GM21786 (cell line): ENCODE results near the gene PGAP6.
"Not testable (repeated sequence)": the region's sequence is repeated elsewhere in the genome, so short reads cannot be mapped to it uniquely, and the experiment has no call there.

Experiments used
- ATAC-seq: cut with Tn5 transposase; IDR thresholded peaks from one replicate; pipeline ENCODE4 v1.9.1; 2021; ENCODE audit not compliant: unreplicated experiment

The PGAP6 gene

DNA sequence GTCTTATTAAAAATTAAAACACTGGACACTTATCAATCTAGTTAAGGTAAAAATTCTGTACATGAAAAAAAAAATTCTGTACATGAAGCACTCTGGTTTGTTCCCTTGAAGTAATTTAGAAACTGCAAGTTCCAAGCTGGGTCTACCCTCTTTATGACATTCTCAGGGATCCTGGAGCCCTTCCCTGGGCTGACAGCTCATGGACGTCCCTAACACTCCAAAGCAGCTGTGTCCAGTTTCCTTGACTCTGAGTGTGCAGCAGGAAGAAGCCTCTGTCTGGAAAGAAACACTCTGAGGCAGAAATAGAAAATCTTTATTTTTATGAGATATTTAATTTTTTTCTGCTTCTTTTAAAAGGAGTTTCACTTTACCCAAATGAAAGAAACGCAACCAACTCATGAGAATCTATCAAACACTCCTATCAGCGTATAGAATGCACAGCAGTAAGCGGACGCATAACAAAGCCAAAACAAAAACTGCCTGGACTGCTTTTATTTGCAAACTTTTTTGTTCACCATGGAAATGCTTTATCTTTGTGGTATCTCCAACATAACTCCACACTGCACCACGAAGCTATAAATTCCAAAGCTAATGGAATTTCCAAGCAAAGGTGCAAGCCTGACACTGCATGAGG is 50.5 kb downstream of the PGAP6 start:
- ATAC-seq, result not testable (repeated sequence)

DNA sequence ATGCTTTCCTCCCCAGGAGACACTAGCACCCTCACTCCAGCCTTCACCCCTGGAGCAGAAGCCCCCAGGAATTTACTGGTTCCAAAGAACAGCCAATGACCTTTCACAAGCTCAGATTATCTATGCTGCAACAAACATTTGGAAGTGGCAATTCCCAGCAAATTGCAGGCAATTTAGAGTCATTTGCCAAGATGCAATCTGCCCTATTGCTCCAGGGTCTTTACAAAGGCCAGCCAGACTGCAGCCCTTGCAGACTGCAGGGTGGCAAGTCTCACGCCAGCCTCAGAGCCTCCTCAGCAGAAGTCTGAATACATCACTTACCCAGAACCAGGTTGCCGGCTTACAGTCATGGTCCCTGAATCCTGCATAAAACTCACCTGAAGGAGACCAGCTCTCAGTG is 51.0 kb downstream of the PGAP6 start:
- ATAC-seq, result no peak

DNA sequence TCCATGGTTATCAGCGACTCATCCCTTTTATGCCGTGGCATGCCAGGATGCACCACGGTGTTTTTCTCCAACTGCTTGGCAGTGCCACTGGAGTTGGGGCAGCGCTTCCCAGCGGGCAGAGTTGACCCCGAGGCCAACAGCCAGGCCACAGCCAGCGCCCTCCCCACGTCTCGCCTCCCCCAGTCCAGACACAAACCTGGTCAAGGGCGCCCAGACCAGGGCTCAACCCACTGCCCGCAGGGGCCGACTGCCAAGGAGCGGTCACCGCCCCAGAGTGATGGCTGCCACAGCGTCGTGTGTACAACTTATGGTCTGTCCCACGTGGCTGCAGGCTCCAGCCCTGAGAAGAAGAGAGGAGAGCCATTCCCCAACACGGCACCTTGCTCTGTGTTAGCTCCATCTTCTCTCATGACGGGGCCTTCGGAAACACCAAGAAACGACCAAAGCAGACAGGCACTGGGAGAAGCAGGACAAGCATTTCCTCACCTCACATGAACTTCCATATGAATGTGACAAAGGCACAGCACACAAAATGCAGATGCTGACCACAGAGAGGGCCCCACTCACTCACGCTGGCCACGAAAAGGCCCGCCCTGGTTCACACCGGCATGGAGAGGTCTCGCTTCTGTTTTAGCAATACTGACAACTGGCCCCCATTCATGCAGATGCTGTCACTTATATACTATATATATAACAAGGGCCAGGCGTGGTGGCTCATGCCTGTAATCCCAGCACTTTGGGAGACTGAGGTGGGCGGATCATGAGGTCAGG is 56.2 kb downstream of the PGAP6 start:
- ATAC-seq, result no peak

DNA sequence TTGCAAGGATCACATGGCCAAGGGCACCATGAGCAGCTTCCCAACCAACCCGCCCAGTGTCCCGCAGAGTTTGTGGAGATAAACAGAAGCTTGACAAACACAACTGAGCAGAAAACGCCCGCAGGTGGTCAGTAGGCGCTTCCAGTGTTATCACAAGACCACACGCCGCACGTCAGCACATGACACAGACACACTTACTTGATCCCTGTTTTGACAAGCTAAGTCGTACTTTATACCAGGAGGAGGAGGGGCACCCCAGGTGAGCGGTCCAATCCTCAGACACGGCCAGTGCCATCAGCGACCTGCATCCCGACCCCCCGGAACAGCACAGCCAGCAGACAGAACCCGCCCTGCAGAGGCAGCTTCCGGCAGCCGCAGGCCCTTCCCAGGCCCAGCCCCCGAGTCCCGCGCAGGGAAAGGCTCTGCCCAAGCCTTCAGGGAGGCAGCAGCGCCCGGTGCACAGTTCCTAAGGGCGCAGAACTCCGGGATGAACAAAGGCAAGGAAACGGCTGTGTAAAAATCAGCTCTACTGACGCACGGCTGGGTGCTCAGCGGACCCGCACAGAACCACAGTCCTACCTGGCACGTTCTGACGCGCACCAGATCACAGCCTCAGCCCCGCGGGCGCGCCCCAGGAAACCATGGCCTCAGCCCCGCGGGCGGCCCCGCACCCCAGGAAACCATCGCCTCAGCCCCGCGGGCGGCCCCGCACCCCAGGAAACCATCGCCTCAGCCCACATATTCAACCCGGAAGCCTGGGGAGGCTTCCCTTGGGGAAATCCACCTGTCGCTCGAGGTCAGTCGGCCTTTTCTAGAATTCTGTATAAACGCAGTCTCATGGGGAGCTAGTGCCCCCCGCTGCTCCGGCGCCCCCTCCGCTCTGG is 57.1 kb downstream of the PGAP6 start:
- no peak for ATAC-seq

DNA sequence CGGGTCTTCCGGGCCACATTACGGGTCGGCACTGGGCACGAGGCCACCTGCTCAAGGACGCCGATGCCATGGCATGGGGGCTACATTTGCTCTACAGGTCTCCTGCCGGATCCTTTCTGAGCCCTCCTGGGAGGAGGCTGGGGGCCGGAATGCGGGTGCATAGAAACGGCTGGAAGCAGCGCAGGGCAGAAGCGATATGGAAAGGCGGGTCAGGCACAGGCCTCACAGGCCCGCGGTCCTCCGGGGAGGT is 57.7 kb downstream of the PGAP6 start:
- no peak for ATAC-seq

DNA sequence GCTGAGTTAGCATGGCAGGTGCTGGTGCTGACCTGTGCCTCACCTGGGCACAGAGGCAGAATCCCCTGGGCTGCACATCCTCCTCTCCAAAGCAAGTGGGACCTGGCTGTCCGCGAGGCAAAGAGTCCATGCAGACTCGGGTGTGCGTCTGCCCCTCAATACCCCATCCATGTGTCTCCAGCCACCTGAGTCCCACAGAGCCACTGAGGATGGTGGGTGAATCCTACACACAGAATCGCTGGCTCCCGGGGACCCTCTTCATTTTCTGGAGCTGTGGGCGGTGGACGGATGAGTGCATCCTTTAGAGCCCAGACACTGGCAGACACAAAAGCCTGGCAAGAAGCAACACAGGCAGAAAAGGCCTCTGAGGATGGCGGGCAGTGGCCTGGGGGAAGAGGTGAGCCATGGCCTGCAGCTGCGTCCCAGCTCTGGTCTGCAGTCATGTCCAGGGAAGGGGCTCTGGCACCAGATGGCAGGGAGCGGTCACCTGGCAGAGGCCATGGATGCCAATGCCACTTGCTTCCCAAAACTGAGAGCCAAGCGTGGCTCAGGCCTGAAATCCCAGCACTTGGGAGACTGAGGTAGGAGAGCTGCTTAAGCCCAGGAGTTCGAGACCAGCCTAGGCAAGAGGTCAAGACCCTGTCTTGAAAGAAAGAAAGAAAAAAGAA is 59.2 kb downstream of the PGAP6 start:
- no peak for ATAC-seq

DNA sequence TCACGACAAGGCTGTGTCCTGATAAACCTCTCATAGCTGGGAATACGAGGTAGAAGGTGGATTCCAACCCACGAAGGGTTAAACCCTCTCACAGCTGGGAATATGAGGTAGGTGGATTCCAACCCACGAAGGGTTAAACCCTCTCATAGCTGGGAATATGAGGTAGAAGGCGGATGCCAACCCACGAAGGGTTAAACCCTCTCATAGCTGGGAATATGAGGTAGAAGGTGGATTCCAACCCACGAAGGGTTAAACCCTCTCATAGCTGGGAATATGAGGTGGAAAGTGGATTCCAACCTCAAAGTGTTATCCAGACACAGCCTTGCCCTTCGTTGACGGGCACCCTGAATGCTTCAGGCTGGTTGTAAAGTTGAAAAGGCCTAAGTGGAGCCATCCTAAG is 60.2 kb downstream of the PGAP6 start:
- ATAC-seq, result no peak
